Right forelimb (tissue), 1 donor: ENCODE data around the gene TBC1D10B.
"Not testable (repeated sequence)": the region's sequence is repeated elsewhere in the genome, so short reads cannot be mapped to it uniquely, and the experiment has no call there.

Source experiments
- DNase-seq: peaks from one replicate; pipeline ENCODE4 v3.0.0-alpha.2; 2018

Gene TBC1D10B

GRCh38 chr16:30324220-30324619, 46.1 kb downstream of the TBC1D10B start:
- DNase-seq = not testable (repeated sequence)

- not testable (repeated sequence) for DNase-seq
Observed at GRCh38 chr16:30318647-30319046, 51.6 kb downstream of the TBC1D10B start.

DNA sequence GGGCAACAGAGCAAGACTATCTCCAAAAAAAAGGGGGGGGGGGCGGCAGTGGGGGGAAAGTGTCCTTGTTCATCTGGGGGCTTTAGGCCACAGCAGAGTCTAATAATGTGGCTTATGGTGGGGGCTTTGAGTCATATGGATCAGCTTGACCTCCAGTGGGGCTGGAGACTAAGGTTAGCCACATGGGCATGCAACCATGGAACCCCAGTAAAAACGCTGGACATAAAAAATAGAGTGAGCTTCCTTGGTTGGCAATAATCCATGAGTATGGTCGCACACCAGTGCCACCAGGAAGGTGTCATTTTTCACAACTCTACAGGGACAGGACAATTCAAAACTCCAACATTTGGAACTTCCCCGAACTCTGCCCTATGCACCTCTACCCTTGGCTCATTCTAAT, 59.4 kb downstream of the TBC1D10B start:
- not testable (repeated sequence) for DNase-seq

DNA sequence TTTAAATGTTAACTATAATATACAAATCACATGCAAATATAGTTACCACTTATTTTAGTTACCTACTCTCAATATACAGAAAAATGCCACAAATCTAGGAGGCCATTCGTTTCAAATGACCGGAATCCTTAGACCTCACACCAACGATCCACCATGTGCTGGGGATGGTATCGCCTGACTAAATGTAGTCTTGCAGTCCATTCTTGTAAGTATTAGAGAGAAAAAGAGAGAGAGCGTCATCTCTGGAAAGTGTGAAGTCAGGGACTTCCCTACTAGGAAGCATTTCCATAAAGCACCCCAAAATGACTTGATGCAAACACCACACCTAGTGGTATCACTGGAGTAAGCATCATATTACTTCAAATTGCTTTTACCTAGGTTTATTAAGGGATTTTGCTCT, 61.0 kb downstream of the TBC1D10B start:
- DNase-seq = not testable (repeated sequence)
